GM19328 (cell line): ENCODE results near the gene ASB6.
A peak's percentile ranks its signal among the peaks of the same experiment; 100 is the strongest.

Experiments
- ATAC-seq: cut with Tn5 transposase; IDR thresholded peaks from one replicate; pipeline ENCODE4 v1.9.1; 2021; ENCODE audit warnings: mild to moderate bottlenecking, moderate library complexity; ENCODE audit not compliant: unreplicated experiment

Gene ASB6

GRCh38 chr9:129641750-129642585 lies at the start of gene ASB6:
Gene ASB6, minus strand, starts transcription at chr9:129642151. Its CDS starts 152 bp downstream, at chr9:129641999.
- ATAC-seq: peak; percentile 92

GRCh38 chr9:129688285-129689043 lies 46.5 kb upstream of the ASB6 start:
- ATAC-seq: no peak

- no peak for ATAC-seq
Measured at GRCh38 chr9:129687391-129687790, 45.4 kb upstream of the ASB6 start.

DNA sequence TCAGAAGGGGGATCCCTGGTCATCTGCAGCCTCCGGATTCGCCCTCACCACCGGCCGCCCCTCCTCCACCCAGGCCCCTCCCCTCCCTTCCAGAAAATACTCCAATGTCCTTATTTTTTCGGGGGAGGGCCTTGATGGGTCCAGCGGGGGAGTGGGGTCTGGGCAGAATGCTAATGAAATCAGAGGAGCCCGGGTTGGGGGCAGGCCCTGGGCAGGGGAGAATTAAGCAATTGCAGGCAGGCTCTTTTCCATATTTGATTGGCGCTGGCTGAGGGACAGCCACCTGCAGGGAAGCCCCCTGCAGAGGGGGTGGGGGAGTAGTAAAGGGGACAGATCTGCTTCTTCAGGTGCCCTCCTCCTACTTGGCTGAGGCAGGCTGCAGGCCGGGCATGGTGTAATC lies 44.8 kb upstream of the ASB6 start:
- ATAC-seq: no peak

- ATAC-seq: no peak
Measured at GRCh38 chr9:129685933-129686259, 43.9 kb upstream of the ASB6 start.

DNA sequence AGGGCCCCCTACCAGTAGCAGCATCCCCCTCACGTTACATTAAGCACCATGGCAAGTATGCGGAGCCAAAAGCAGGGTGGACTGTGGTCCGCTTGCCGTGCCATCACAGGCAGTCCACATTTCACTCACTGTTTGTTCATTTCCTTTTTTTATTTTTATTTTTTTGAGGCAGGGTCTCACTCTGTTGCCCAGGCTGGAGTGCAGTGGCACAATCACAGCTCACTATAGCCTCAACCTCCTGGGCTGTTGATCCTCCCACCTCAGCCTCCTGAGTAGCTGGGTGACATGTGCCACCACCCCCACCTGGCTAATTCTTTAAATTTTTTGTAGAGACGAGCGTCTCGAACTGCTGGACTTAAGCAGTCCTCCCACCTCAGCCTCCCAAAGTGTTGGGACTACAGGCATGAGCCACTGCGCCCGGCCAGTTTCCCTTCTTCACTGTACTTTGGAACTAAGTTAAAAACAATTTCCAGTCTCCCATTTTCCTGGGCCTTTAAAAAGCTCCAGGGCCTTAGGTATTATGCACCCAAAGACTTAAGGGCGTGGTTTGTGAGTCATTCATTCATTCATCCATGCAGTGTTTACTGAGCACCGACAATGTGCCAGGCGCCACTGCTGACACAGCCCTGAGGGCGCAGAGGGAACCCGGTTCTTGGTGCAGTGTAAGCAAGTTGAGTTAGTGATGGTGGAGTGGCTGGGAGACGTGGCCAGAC lies 43.4 kb upstream of the ASB6 start:
- no peak for ATAC-seq

DNA sequence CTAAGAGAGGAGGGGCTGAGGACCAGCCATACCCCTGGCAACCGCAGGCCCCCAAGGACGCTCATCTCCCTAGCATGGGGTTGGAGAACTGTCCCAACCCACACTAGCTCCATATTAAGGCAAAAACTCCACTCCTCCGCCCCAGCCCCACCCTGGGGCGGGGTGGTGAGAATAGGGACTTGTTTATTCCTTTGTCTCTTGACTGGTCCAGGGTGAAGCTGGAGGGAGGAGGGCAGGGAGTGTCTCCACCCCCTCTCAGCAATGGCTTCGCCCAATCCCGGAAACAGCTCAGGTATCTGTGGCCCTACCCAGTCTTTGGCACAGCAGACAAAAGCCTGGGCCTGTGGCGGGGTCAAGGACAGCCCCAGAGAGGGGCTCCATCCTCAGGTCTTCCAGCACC lies 40.4 kb upstream of the ASB6 start:
- ATAC-seq: no peak

GRCh38 chr9:129681924-129682323 lies 40.0 kb upstream of the ASB6 start:
- no peak for ATAC-seq

DNA sequence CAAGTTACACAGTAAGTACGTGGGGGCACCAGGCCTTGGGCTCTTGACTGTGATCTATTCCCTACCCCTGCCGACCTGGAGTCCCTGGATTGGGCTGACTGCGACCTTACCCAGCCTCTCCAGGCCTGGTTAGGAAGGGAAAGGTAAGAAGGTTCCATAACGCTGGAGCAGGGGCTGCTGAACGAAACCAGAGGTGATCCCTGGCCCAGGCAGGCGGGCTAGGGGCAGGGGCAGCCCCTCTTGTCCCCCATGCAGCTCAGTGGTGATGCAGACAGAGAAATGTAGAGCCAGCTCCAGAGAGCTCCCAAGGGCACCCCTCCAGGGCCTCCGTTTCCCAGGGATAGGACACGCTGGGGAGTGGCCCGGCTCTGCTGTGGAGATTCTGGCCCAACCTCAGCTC lies 37.6 kb upstream of the ASB6 start:
- ATAC-seq: no peak

- ATAC-seq: no peak
Measured at GRCh38 chr9:129678844-129679243, 36.9 kb upstream of the ASB6 start.

DNA sequence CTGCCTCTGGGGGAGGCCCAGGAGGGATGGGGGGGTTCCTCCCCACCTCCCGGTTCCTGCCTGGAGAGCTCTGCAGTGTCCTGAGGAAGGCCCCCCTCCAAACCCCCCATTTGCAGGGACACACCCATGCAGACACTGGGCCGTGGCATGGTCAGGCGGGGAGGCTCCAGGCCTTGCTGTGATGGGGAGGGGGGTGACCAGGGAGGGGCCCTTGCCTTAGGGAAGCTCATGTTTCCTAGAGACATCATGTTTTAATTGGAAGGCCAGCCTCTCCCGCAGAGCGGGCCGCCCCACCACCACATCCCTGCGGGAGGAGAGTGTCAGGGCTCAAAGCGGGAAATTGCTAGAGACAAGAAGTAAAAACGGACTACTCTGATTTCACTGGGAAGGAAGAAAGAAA lies 35.5 kb upstream of the ASB6 start:
- ATAC-seq: no peak

DNA sequence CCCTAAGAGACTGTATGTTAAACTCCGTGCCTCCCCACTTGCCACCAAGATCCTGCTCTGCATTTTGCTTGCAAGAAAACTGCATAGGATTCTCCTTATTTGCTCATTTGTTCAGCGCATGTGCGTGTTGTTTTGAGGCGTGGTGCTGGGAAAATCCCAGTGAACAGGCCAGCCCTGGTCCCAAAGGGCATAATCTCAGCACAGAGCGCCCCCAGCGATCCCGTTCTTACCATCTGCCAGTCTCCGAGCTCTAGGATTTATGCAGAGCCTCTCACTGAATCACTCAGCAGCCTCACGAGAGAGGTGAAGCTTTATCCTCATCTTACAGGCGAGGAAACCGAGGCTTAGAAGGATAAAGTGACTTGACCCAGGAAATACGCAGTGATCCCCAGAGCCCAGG lies 35.0 kb upstream of the ASB6 start:
- no peak for ATAC-seq

DNA sequence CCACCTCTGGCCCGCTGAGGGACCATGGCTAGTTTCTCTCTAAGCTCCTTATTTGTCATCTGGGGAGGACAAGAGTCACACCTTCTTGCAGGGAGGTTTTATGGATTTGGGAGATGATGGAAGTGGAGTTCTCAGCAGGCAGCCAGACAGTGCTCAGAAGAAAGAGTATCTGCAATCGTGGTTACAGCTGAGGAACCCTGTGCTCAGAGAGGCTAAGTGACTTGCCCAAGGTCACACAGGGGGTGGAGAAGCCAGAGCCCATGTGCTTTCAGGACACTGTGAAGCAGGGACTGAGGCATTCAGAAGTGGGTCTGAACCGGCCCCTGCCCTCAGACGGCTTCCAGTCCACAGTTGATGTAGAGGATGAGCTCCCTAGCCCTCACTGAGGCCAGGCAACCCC lies 34.3 kb upstream of the ASB6 start:
- no peak for ATAC-seq

DNA sequence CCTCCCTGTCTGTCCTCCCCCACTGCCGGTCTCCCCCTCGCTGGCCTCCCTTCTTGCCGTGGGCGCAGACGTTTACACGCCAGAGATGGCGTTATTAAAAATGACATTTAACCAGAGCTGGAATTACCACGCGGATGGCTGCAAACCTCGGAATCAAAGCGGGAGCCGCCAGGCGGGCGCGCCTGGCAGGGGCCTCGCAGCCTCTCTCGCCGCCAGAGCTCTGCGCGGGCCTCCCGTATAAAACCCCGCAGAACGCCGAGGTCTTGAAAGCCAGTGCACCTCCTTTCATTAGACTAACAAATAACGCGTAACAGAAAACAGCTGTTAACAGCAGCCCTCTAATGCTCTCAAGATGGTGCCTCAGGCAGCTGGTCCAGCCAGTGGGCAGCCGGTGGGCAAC lies 33.7 kb upstream of the ASB6 start:
- no peak for ATAC-seq

DNA sequence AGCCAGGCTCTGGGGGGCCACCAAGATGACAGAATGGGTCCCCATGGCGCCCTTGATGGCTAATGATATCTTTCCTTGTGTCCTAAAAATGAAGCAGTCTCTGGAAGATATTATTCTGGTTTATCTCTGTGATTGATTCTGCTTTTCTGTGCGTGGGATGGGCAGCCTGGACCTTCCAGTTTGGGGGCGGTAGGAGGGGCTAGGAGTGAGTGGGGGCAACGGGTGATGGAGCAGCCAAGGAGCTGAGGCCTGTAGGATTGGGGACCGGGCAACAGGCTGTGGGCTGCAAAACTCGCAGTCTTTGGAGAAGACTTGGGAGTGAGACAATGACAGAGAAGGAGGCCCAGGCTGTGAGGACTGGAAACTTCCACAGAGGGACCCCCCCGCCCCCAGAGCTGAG lies 32.3 kb upstream of the ASB6 start:
- ATAC-seq: no peak

DNA sequence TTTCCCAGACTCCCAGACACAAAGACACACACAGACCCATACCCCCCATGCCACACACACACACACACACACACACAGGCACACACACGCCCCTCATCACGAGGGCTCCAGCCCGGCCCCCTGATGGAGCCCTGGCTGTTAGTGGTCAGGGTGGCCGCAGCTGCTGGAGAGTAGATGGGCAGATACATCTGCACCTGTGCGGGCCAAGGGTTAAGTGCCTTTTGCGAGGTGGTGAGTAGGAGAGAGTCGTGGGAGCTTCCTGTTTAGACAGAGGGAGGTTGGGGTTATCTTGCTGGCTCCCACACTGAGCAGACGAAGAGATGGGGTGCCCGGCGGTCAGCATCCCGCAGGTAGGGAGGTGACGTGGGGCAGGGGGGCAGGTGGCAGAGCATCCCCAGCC lies 31.7 kb upstream of the ASB6 start:
- ATAC-seq: no peak

GRCh38 chr9:129672702-129673101 lies 30.8 kb upstream of the ASB6 start:
- no peak for ATAC-seq

GRCh38 chr9:129671519-129671918 lies 29.6 kb upstream of the ASB6 start:
- ATAC-seq: no peak

- no peak for ATAC-seq
Measured at GRCh38 chr9:129671065-129671464, 29.1 kb upstream of the ASB6 start.

- no peak for ATAC-seq
Measured at GRCh38 chr9:129669946-129670345, 28.0 kb upstream of the ASB6 start.

GRCh38 chr9:129669141-129669718 lies 27.3 kb upstream of the ASB6 start:
- ATAC-seq: no peak
